GM12865 (cell line): ENCODE results near the gene SKI.

Source experiments
- DNase-seq: peaks from one replicate; pipeline ENCODE4 v3.0.0; 2010; ENCODE audit warnings: low read depth
- H3K4me3 ChIP-seq: 2 replicates; pipeline ENCODE4 v1.5.1; 2011; ENCODE audit warnings: mild to moderate bottlenecking, low read depth, low read length, control low read depth
- TF ChIP-seq, protein P1 (sequence below): IDR thresholded peaks from 2 replicates; pipeline ENCODE4 v1.5.1; 2011; ENCODE audit warnings: low read length, control low read depth, low read depth, inconsistent platforms; ENCODE audit not compliant: insufficient read depth; ENCODE audit errors: missing control alignments

Gene SKI

DNA sequence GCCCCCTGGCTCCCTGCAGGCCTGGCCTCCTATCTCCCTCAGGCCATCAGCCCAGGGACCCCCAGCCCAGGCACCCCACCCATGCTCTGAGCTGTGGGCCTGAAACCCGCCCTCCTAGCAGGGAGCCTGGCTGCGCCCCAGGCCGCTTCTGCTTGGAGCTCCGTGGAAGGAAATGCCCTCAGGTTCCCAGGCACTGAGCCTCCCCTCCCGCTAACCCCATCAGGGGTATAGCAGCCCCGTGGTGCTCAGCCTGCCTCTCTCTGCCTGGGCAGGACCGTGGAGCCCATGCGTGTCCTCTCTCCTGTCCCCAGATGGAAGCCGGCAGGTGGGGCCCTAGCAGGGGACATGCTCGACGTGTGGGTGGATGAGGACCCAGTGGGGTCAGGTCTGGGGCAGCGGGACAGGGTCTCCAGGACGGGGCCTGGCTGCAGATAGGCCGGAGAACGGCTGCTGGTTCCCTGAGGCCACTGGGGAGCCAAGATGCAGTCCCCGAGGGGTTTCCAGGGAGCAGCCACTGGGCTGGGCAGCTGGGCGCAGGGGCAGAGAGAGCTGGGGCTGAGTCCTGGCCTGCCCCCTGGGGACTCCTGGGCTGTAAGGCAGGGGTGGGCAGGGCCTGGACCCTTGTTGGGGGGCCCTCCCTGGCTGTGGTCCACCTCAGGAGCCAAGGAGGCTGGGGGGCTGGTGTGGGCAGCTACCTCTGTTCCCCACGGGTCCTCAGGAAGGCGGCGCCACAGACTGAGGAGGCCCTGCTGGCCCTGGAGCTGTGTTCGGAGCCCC is 87.7 kb downstream of the SKI start:
- H3K4me3 ChIP-seq: no peak overlapping the region
- TF ChIP-seq, protein P1, sequence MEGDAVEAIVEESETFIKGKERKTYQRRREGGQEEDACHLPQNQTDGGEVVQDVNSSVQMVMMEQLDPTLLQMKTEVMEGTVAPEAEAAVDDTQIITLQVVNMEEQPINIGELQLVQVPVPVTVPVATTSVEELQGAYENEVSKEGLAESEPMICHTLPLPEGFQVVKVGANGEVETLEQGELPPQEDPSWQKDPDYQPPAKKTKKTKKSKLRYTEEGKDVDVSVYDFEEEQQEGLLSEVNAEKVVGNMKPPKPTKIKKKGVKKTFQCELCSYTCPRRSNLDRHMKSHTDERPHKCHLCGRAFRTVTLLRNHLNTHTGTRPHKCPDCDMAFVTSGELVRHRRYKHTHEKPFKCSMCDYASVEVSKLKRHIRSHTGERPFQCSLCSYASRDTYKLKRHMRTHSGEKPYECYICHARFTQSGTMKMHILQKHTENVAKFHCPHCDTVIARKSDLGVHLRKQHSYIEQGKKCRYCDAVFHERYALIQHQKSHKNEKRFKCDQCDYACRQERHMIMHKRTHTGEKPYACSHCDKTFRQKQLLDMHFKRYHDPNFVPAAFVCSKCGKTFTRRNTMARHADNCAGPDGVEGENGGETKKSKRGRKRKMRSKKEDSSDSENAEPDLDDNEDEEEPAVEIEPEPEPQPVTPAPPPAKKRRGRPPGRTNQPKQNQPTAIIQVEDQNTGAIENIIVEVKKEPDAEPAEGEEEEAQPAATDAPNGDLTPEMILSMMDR: no peak
- DNase-seq: no peak

DNA sequence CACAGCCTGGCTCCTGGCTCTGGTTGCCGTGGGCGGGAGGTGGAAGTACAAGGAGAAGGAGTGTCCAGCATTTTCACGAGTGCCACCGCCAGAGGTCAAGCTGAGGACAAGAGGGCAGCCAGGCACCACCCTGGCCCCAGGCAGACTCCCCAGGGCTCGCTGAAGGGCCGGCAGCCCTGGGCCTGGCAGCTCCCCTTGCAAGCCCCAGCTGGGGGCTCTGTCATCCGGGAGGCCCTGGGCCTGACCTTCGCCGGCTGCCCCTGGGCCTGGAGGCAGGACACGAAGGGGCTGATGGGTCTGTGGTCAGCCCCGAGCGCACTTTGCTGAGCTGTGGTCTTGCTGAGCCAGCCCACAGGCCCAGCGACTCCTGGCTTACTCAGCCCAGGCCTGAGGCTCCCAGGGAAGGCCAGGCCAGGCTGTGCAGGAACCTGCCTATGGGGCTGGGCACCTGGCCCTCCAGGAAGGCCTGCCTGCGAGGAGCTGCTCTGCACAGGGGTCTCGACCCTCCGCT is 88.4 kb downstream of the SKI start:
- TF ChIP-seq, protein P1: no peak
- no peak for DNase-seq
- H3K4me3 ChIP-seq: no peak overlapping the region

DNA sequence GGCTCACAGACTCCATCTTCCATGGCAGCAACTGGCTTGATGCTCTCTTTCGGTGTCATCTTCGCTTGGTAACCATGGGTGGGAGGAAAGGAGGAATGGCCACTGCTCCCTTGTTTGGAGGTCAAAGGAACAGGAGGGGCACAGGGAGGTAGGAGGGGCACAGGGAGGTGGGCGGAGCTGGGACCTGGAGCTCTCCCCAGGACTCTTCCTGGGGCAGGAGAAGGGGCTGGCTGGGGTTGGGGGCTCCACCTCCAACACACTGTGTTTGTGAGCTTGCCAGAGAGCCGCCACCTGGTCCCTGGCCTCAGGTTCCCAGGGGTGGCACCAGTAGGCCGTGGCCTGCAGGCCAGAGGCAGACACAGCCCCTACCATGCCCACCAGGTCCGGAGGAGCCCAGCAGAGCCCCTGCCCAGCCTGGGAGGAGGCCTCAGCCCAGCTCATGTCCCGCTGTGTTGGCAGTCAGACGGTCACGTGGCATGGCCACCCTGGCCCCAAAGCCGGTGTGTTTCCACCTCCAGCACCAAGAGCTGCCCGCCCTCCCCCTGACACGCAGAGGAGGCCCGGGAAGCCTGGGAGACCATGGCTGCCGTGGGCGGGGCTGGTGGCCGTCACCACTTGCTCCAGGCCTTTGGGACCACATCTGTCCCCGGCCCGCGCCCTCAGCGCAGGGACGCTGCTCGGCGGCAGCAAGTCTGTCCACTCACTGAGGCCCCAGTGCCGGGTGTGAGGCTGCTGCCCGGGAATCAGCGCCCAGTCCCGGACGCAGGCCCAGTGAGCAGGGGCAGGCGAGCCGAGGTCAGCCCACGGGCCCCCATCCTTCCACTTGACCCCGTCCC is 89.3 kb downstream of the SKI start:
- TF ChIP-seq, protein P1: no peak
- DNase-seq: no peak
- no peak overlapping the region for H3K4me3 ChIP-seq

GRCh38 chr1:2318314-2319278 is 90.5 kb downstream of the SKI start:
- no peak for DNase-seq
- H3K4me3 ChIP-seq: no peak overlapping the region
- TF ChIP-seq, protein P1: no peak

DNA sequence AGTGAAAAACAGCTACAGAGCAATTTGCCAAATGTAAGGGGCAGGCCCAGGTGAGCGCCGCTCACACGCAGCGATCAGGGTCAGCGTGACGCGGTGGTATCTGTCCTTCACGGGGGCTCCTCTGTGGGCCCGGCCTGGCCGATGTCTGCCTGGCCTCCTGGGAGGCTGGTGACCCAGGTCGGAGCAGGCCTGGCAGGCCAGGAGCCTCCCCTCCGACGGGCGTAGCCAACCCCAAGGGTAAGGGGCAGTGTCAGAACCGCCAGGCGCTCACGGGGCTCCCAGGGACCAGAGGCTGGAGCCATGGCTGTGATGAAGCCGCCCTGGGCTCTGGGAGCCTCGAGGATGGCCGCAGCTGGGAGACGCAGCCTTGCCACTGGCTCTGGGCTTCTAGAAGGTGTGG is 91.2 kb downstream of the SKI start:
- H3K4me3 ChIP-seq: no peak overlapping the region
- no peak for DNase-seq
- TF ChIP-seq, protein P1: no peak

- TF ChIP-seq, protein P1: no peak
- no peak overlapping the region for H3K4me3 ChIP-seq
Measured at GRCh38 chr1:2320006-2320405, 91.9 kb downstream of the SKI start.

More at GRCh38 chr1:2320006-2320405, 91.9 kb downstream of the SKI start:
- no peak for DNase-seq
